Stimulated activated CD4-positive, alpha-beta T cell treated with anti-CD3 and anti-CD28 coated beads, Interleukin-1b, Interleukin-23, amount 100 ng/mL, for 48 hours (primary cell): ENCODE measurements around the gene TENM4.

Experiments
- DNase-seq: peaks from one replicate; pipeline ENCODE4 v3.0.0-alpha.2; 2020

TENM4 gene

GRCh38 chr11:79447038-79447786 lies 6.4 kb upstream of the TENM4 start:
- DNase-seq, result no peak

GRCh38 chr11:79444923-79445322 lies 4.1 kb upstream of the TENM4 start:
- no peak for DNase-seq

DNA sequence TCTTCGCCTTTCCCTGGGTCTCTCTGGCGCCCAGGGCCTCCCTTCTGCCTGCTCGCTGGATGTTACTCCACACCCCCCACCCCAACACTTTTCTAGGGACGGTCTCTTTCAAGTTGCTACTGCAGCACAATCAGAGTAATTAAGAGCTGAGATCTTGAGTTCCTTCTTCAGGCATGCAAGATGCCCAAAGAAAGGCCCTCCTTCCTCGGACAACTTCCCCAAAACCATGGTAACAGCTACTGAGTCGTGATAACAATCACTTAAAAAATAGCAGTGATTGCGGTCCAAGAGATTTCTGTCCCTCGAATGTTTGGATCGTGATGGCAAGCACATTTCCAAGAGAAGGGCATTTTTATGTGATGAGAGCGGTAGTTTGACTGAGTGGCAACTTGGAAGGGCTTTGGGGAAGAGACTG lies 638 bp upstream of the TENM4 start:
- DNase-seq, result no peak

GRCh38 chr11:79439886-79440570 lies 802 bp downstream of the TENM4 start:
- DNase-seq, result no peak

GRCh38 chr11:79439410-79439885 lies 1.4 kb downstream of the TENM4 start:
- DNase-seq, result no peak

DNA sequence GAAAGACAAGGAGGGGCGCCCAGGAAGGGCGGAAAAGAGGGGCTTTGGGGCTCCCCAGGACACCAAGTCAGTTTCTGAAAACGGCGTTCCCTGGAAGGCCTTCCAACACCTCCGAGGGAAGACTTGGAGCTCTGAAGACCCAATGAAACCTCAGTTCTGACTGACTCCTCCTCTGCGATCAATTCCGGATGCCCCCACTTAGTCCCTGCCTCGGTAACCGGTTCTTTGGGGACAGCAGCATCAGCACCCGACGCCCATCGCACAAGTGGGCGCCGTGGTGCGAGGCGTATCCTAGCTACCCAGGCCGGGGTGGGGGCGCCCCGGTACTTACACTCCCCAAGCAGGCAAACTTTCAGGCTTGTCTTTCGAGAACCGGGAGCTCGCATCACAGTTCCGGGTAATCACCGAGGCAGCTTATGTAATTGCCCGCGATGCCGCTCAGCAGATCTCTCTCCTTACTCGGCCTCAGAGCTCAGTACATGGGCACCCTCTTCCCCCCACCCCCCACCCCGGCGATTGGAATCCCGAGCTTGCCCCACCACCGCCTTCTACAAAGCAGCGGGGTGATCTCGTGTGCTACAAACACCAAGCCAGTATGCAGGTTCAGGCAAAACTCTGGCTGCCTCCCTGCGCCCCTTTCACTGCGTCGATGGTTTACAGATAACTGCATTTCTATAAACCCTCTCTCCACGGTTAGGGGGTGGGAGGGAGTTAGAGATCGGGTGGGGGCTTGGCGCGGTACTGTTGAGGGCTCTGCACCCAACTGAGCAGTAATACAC lies 2.0 kb downstream of the TENM4 start:
- no peak for DNase-seq

DNA sequence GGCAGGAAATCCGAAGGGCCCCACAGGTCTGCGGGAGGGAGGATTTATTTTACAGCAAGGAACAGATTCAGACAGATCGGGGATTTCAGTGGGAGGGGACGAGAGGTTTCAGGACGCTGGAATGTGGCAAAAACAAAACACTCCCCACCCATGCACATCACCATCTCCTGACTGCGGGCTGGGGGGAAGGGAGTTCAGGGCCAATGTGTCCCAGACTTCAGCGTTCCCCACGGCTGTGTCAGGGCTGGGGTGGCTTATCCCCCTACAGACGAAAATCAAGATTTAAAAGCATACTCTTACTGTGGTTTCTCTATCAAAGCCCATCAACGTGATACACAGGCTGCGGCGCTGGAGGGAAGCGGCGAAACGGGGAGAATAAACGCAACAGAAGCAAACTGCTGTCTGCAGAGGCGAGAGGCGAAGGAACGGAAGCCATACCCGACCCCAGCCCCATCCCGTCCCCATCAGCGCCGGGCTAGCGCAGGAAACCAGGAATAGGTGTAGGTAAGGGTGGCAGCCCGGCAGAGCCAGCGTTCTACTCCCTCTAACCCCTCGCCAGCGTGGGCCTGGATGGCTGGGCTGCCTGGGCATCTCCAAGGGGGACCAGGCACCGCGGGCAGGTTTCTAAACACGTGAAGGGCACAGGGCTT lies 2.7 kb downstream of the TENM4 start:
- no peak for DNase-seq

- no peak for DNase-seq
Observed at GRCh38 chr11:79437278-79437980, 3.4 kb downstream of the TENM4 start.

GRCh38 chr11:79436919-79437277 lies 3.9 kb downstream of the TENM4 start:
- no peak for DNase-seq

- no peak for DNase-seq
Observed at GRCh38 chr11:79434283-79434682, 6.5 kb downstream of the TENM4 start.

DNA sequence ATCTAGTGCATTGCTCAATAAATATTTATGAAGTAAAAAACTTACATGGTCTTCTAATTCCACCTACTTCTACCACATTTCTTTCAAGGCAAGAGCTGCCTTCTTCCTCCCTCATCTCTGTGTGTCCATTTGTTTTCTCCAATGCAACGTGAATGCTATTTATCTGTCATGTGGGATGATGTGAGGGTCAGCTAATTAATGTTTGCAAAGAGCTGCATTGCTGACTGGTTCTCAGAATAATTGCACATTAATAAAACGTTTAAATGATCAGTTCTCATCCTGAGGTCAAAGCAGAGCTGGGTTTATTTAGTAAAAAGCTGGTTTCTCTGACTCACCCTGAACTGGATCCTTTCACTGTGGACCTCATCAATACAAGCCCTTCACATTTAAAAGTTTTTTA lies 8.7 kb downstream of the TENM4 start:
- DNase-seq, result no peak

DNA sequence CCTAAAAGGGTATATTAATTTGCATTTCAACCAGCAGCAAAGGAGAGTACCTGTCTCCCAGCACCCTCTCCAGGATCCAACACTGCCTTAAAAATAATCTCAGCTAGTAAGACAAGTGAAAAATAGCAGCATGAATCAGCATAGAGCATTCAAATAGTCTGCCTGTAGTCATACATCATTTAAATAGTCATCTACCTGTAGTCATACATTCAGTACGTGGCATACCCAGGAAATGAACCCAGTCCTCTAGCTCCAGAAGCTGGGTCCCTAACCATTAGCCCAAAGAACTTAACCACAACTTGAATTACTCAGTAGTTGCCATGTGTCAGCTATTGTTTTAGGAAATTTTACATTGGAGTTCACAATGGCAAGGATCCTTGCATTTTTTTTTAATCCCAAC lies 9.3 kb downstream of the TENM4 start:
- DNase-seq, result no peak

DNA sequence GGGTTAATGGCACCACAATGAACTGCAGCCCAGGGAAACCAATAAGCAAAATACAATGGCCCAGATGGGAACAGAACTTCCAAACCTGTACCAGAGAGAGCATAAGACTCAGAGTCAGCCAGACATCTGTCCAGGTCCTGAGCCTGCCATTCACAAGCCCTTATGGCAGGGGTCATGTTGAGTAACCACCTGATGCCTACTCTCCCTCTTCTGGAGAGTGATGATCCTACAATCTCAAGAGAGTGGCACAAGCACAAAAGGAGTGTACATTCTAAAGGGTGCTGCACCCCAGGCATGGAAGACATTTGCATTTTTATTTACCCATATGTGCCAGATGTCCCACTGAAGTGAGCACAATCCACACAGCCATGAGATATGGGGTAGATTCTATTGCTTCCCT lies 10.6 kb downstream of the TENM4 start:
- no peak for DNase-seq

GRCh38 chr11:79428406-79428805 lies 12.4 kb downstream of the TENM4 start:
- no peak for DNase-seq

- no peak for DNase-seq
Observed at GRCh38 chr11:79427611-79428327, 13.1 kb downstream of the TENM4 start.

GRCh38 chr11:79427126-79427525 lies 13.7 kb downstream of the TENM4 start:
- DNase-seq, result no peak

- DNase-seq, result no peak
Observed at GRCh38 chr11:79425463-79425862, 15.4 kb downstream of the TENM4 start.

GRCh38 chr11:79423736-79424135 lies 17.1 kb downstream of the TENM4 start:
- no peak for DNase-seq

DNA sequence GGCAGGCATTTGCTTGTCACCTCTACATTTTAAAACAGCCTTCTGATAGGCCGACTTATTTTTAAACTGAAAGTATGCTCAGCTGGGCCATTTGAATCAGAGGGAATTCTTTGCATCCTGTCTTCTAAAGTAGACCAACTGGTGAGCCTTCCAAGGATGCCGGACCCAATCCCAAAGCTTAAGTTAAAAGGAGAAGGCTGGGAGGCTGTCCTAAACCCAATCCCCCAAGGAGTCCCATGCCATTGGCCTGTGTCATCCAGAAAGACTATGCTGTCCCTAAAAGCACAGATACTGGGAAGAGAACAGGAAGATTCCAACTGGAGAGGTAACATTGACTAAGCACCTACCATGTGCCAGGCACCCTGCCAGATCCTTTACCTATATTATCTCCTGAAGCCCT lies 18.0 kb downstream of the TENM4 start:
- DNase-seq, result no peak

DNA sequence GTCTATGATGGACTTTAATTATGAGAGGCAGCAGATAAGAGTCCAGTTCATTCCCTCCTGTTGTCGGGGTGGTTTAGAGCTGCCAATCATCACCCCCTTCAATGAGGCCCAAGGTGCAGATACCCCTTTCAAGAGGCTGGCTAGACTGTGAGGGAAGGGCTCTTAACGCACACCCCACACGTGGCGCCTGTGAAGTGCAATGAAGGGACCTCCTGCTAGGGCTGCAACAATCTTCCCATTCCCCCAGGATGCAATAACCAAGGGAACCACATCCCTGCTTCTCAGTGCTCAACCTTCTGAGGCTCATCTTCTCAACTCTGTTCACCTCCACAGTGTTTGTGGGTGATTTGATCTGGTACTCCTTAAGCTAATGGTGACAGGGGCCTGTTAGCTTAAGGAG lies 19.0 kb downstream of the TENM4 start:
- DNase-seq, result no peak

GRCh38 chr11:79419120-79419519 lies 21.7 kb downstream of the TENM4 start:
- DNase-seq, result no peak

DNA sequence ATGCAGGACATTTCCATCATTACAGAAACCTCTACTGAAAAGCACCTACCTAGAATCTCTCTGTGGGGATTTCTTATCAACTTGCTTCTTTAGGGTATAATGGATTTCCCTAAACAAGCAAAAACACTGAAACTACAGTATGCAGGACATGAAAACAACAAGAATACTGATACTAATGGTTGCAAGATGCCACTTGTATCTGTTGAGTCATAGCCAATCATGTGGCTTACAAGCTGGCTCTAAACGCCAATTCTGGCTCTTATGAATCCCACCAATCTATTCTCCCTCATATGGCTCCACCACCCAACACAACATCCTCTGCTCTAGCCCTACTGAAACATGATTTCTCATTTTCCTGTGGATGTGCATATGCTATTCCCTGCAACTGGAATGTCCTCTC lies 22.6 kb downstream of the TENM4 start:
- DNase-seq, result no peak
